Fibroblast of peridontal ligament (primary cell): ENCODE measurements around the gene ARHGAP26.

ENCODE experiments used
- DNase-seq: peaks from one replicate; pipeline ENCODE4 v3.0.0-alpha.2; 2010; ENCODE audit errors: extremely low read depth

Gene ARHGAP26

GRCh38 chr5:142849466-142849865, 79.3 kb downstream of the ARHGAP26 start:
- DNase-seq = no peak

DNA sequence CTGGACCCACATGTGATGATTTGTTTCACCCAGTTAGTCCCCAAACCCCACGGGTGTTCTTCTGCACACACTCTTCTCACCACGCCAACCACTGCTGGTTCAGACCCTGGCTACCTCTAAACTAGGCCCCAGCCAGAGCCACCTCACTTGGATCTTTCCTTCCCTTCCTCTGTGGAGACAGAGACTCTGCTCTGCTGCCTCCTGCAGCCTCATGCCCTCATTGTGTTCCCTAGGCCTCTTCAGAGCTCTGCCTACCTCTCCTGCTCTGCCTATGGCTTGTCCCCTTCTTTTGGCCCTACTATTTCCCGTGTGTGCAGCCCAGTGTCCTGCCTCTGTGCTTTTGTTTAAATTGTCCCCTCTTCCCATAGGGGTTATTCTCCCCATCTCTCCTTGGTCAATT, 79.7 kb downstream of the ARHGAP26 start:
- DNase-seq = no peak

GRCh38 chr5:142851731-142852130, 81.6 kb downstream of the ARHGAP26 start:
- DNase-seq = no peak

- DNase-seq = no peak
Measured at GRCh38 chr5:142852416-142853198, 82.4 kb downstream of the ARHGAP26 start.

DNA sequence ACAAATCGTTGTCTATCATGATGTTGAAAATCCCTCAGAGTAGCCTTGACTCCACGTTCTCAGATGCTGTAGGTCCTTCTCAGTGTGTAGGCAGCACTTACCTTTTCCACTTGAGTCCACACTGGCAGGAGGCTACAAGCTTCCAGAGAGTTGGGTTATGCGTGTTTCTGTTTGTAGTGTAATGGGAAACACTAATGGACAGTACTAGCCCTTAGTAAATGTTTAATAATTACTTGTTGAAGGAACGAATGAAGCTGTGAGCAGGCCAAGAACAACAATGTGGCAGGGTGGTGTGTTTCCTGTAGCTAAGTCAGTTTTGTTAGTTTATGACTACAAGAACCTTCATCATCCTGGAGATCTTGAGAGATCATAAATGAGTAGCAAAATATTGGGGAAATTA, 83.5 kb downstream of the ARHGAP26 start:
- DNase-seq = no peak

DNA sequence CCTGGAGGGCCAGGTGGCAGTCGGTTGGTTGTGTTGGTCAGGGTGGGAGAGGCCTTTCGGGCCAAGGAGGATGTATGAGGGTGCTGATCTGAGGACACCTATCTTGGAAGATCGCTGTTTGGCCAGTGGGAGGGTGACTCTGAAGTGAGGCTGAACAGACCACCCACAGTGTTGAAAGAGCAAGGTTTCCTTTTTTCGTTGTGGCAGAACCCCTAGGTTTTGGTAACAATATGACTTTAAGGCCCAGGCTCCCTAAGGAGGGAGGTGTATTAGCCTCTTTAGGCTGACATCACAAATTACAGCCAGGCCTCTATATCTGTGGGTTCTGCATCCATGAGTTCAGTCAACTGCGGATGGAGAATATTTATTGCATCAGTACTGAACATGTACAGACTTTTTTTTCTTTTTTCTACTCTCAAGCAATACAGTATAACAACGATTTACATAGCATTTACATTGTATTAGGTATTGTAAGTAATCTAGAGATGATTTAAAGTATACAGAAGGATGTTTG, 86.1 kb downstream of the ARHGAP26 start:
- DNase-seq = no peak

GRCh38 chr5:142857405-142857804, 87.2 kb downstream of the ARHGAP26 start:
- DNase-seq = no peak

GRCh38 chr5:142859037-142859436, 88.9 kb downstream of the ARHGAP26 start:
- DNase-seq = no peak

DNA sequence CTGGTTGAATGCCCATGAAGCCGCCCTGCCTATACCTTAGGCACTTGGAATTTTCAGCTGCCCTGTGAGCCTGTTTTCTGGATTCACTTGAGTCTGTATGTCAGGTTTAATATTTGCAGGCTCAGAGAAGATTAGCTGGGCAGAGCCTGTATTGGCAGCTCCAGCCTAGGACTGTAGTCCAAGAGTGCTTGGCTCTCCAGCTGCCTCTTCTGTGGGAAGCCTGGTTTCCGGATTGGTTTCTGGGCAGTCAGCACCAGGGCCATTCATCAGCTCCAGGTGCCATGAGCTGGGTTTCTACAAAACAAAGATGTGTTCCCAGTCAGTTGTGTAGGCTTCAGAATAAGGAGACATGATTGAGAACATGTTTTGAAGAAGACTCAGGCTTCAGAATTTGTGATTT, 90.1 kb downstream of the ARHGAP26 start:
- no peak for DNase-seq

DNA sequence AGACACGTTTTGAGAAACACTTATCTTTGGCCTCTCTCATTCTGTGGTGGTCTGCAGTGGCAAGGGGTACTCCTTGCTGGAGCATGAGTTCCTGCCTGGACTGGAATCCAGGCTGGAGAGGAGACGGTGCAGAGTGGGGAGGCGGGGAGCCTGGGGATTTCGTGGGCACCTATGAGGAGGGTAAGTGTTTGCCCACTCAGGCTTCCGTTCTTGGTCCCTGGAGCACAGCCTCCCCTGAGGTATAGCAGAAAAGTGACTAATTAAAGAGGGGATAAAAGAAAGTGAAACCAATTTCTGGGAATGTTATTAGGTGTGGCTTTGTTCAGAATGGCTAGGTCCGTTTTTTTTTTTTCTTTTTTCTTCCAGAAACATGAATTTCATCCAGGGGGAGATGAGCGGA, 90.8 kb downstream of the ARHGAP26 start:
- no peak for DNase-seq

GRCh38 chr5:142862594-142862993, 92.4 kb downstream of the ARHGAP26 start:
- DNase-seq = no peak

- DNase-seq = no peak
Measured at GRCh38 chr5:142863856-142864255, 93.7 kb downstream of the ARHGAP26 start.

DNA sequence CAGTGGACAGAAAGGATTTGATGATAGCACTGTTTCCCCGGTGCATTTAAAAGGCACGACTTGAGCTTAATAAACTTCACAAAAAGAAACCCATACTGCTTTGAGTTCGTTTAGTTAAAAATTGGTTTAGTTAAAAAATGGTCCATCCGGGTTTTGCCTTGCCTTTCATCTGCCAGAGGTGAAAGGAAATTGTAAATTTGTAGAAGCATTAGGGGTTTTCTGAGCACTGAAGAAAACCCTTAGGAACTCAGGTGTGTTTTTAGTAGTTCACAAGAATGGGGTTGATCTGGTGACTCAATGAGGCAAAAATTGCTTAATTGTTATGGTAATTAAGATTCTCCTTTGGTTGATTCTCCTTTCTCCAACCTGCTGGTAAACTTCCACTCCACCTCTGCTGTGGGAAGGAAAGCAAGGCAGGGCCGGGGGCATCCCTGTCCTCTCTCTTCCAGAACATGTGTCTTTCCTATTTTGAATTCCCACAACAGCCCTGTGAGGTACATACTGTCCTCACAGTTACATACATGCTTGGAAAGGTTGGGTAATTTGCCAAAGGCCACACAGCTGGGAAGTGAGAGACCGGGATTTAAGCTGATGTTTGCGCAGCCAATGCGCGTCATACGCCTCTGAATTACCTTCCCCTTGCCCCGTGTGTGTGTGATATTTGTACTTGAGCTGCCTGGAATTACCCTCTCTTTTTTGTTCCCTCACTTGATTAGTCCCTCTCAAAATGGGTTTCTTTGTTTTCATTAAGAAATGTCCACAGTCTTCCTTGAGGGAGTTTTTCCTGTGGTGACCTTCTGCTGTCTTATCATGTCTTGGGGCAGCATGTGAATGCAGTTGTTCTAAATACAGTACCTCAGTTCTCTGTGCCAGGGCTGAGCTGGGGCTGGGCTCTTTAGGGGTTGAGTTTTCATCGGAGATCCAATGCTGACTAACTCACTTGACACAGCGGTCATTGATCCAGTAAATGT, 94.4 kb downstream of the ARHGAP26 start:
- DNase-seq = no peak

DNA sequence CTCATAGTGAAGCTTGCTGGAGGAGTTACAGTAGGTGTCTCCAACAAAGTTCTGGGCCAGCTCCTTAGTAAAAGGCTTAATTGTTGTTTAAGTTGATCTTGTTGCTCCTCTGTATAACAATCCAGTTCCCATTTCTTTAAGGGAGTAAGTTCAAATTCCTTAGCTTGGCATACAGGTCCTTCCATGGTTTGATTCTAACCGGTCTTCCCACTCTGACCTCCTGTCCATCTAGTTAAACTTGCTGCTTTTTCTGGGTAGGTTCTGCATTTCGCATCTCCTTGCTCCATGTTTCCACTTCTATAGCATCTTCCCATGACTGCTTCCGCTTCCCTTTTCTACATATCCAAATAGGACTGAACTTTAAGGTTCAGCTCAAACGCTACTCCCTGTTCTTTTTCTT, 95.5 kb downstream of the ARHGAP26 start:
- no peak for DNase-seq

GRCh38 chr5:142866563-142867275, 96.5 kb downstream of the ARHGAP26 start:
- DNase-seq = peak; percentile 70

GRCh38 chr5:142869886-142870285, 99.7 kb downstream of the ARHGAP26 start:
- peak; percentile 30 for DNase-seq

DNA sequence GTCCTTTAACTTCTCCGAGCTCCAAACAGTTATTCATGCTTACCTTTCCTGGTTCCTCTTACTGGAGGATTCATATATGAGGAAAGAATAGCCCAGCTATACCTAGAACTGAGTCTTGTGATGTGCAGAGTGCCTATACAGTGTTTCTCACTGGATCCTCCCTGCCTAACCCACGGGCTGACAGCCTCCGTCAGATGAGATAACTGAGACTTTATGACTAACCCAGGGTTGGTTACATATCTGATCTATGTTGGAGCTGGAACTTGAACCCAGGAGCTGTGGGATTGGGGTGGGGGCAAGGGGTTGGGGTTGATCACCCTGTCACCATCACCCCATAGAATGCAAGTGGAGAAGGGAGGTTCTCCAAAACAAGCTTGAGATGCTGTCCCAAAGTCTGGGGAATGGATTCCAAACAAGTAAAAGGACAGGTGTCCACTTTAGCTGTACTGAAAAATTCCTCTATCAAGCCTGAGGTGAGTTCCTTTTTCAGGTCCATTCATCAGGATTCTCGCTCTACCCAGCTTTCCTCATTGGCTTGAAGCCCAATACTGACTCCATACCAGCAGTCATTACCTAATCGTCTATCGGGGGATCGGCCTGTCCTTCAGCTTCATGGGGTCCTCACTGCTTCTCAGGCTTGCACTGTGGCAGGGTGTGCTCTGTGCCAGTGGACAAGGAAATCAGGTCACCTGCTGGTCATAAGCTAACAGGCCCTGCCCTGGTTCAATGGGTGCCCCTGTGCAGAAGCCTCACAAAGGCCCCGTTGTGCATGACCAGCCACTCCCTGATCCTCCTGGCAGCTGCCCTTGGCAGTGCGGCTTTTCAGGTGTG, 100.6 kb downstream of the ARHGAP26 start:
- no peak for DNase-seq

GRCh38 chr5:142871363-142872193, 101.4 kb downstream of the ARHGAP26 start:
- DNase-seq = no peak

GRCh38 chr5:142872217-142872616, 102.0 kb downstream of the ARHGAP26 start:
- no peak for DNase-seq

GRCh38 chr5:142872795-142873194, 102.6 kb downstream of the ARHGAP26 start:
- no peak for DNase-seq
